ENCODE measurements around the gene RPLP2.

DNA sequence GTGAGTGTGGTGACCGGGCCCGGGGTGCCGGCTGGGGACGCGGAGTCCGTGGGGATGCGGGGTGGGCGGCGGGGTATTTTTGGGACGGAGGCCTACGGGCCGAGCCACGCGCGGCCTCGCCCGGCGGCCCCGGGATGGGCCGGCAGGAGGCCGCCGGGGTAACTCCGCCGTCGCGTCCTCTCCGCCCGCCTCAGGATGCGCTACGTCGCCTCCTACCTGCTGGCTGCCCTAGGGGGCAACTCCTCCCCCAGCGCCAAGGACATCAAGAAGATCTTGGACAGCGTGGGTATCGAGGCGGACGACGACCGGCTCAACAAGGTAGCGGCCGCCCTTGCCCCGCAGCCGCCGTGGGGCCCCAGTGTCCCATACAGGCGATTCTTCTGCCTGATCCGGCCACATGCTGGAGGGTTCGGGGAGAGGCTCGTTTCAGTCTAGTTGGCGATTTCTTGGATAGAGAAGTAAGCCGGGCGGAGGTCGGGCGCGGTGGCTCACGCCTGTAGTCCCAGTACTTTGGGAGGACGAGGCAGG lies 337 bp downstream of the RPLP2 start:
- TF ChIP-seq, protein P1, sequence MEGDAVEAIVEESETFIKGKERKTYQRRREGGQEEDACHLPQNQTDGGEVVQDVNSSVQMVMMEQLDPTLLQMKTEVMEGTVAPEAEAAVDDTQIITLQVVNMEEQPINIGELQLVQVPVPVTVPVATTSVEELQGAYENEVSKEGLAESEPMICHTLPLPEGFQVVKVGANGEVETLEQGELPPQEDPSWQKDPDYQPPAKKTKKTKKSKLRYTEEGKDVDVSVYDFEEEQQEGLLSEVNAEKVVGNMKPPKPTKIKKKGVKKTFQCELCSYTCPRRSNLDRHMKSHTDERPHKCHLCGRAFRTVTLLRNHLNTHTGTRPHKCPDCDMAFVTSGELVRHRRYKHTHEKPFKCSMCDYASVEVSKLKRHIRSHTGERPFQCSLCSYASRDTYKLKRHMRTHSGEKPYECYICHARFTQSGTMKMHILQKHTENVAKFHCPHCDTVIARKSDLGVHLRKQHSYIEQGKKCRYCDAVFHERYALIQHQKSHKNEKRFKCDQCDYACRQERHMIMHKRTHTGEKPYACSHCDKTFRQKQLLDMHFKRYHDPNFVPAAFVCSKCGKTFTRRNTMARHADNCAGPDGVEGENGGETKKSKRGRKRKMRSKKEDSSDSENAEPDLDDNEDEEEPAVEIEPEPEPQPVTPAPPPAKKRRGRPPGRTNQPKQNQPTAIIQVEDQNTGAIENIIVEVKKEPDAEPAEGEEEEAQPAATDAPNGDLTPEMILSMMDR (IDR thresholded peaks at IDR 0.05) = no peak
- TF ChIP-seq SIN3A (IDR thresholded peaks at IDR 0.05; ENCODE audit: borderline replicate concordance, insufficient read depth, low read depth, low read length) (no peak), POLR2AphosphoS5 (IDR thresholded peaks at IDR 0.05; ENCODE audit: low read depth, low read length) (no peak)
- TF ChIP-seq, protein P2, sequence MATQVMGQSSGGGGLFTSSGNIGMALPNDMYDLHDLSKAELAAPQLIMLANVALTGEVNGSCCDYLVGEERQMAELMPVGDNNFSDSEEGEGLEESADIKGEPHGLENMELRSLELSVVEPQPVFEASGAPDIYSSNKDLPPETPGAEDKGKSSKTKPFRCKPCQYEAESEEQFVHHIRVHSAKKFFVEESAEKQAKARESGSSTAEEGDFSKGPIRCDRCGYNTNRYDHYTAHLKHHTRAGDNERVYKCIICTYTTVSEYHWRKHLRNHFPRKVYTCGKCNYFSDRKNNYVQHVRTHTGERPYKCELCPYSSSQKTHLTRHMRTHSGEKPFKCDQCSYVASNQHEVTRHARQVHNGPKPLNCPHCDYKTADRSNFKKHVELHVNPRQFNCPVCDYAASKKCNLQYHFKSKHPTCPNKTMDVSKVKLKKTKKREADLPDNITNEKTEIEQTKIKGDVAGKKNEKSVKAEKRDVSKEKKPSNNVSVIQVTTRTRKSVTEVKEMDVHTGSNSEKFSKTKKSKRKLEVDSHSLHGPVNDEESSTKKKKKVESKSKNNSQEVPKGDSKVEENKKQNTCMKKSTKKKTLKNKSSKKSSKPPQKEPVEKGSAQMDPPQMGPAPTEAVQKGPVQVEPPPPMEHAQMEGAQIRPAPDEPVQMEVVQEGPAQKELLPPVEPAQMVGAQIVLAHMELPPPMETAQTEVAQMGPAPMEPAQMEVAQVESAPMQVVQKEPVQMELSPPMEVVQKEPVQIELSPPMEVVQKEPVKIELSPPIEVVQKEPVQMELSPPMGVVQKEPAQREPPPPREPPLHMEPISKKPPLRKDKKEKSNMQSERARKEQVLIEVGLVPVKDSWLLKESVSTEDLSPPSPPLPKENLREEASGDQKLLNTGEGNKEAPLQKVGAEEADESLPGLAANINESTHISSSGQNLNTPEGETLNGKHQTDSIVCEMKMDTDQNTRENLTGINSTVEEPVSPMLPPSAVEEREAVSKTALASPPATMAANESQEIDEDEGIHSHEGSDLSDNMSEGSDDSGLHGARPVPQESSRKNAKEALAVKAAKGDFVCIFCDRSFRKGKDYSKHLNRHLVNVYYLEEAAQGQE (IDR thresholded peaks at IDR 0.05; ENCODE audit: insufficient read depth in 1 of 2, low read depth in 2 of 2, low read length in 1 of 2) = no peak
